Activated CD4-positive, alpha-beta T cell treated with anti-CD3 and anti-CD28 coated beads, Interleukin-2, amount 10 ng/mL, durations not matched to agents 24 days and 14 days (primary cell): ENCODE results near the gene ADAMTSL2. TPM values are rescaled to one million over a fixed set of nuclear protein-coding genes. Genes with fewer than 3 reads are reported as not detected.

Experiments used
- DNase-seq: peaks from one replicate; pipeline ENCODE4 v3.0.0; 2022
- H3K27ac Mint-ChIP-seq: one replicate; pipeline ENCODE4 v1.8.0; 2022; ENCODE audit warnings: mild to moderate bottlenecking, mixed read lengths
- H3K27me3 Mint-ChIP-seq: one replicate; pipeline ENCODE4 v1.8.0; 2022; ENCODE audit warnings: mixed read lengths
- H3K36me3 Mint-ChIP-seq: one replicate; pipeline ENCODE4 v1.8.0; 2022; ENCODE audit warnings: low read depth, mild to moderate bottlenecking, mixed read lengths
- H3K4me1 Mint-ChIP-seq: one replicate; pipeline ENCODE4 v1.8.0; 2021; ENCODE audit warnings: mixed read lengths
- H3K4me3 Mint-ChIP-seq: one replicate; pipeline ENCODE4 v1.8.0; 2022; ENCODE audit warnings: mild to moderate bottlenecking, moderate library complexity, mixed read lengths
- H3K9me3 Mint-ChIP-seq: one replicate; pipeline ENCODE4 v1.8.0; 2021; ENCODE audit warnings: mixed read lengths
- intact Hi-C: fragments of 100-400 bp; cut with micrococcal nuclease; formaldehyde crosslinking; loops from one replicate; pipeline ENCODE4 v1.15.1; 2023
- total RNA-seq: library from RNA; stranded (reverse); gene quantifications from 2 replicates; pipeline ENCODE4 v1.2.3, GENCODE V29; 2022

Gene ADAMTSL2
- total RNA-seq, 1 donor from 2014 or later = not detected

DNA sequence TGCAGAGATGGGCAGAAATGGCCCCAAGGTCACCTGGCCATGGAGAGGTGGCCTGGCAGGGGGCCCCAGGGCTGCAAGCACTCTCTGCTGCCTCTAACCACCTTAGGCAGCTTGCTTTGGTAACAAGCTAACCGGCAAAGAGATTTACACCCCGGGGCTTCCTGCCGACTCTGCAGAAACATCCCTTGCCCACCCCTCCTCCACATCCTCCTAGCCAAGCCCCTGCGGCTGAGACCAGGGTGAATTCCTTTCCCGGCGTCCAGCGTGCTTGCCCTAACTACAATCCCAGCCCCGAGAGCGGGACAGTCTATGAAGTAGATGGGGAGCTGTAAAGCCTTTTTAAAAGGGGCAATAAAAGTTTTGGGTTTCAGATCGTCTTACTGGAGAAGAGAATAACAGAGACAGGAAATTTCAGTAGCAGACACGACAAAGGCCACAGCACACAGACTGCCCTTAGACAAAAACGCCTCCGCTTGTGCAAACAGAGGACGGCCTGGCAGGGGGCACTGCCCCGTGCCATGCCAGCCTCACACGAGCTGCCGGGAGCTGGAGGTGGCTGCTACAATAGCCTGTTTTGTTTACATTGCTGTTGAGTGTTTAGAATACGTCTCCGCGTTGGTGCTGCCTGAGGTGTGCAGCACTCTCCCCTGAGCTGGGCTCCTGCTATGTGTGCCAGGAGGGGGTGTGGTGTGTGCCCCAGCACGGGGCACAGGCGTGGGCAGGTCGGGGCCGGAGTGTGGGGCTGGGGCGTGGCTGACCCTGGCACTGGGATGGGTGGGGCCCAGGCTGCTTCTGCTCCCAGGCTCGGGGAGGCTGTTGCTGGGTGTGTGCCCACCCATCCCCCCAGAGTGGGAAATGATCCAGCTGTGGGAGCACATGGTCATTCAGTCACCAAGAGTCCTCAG, 25.1 kb upstream of the ADAMTSL2 start:
- H3K27ac Mint-ChIP-seq = no peak overlapping the region
- H3K4me1 Mint-ChIP-seq = peaks cover 6% of the 10 kb centered on the region
- no peaks in the 10 kb centered on the region for H3K9me3 Mint-ChIP-seq
- no peaks in the 10 kb centered on the region for H3K27me3 Mint-ChIP-seq
- DNase-seq = peak; percentile 64
- intact Hi-C loops = no loop called here
- no peaks in the 10 kb centered on the region for H3K36me3 Mint-ChIP-seq
- H3K4me3 Mint-ChIP-seq = peak overlapping the region; percentile 59

DNA sequence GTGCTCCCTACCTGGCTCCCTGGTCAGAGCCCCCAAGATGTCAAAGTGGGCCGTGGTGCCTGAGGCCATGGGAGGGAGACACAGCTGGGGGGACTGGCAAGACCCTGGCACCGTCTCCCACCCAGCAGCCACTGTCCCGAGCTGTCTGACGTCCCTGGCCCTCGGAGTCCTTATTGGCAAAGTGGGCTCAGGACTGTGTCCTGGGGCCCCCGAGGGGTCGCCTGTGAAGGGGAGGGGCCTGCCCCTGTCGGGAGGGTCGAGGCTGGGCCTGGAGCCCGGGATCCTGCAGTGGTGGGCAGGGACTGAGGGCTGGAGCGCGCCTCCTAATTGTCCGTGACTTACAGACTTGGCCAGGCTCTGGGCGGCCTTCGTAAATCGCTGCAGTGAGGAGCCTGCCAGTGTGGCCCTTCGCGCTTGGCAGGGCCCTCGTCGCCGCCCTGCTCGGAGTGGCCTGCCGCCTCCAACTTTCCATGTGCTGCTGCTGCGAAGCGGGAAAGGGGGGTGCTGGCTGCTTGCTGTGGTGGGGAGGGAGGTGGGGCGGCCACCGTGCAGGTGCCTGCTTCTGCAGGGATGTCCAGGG, 23.5 kb upstream of the ADAMTSL2 start:
- Mint-ChIP-seq H3K27ac (no peak overlapping the region), H3K36me3 (no peaks in the 10 kb centered on the region), H3K9me3 (no peaks in the 10 kb centered on the region), H3K4me1 (peaks cover 6% of the 10 kb centered on the region), H3K4me3 (no peak overlapping the region), H3K27me3 (no peaks in the 10 kb centered on the region)
- intact Hi-C loops = no loop called here
- no peak for DNase-seq

DNA sequence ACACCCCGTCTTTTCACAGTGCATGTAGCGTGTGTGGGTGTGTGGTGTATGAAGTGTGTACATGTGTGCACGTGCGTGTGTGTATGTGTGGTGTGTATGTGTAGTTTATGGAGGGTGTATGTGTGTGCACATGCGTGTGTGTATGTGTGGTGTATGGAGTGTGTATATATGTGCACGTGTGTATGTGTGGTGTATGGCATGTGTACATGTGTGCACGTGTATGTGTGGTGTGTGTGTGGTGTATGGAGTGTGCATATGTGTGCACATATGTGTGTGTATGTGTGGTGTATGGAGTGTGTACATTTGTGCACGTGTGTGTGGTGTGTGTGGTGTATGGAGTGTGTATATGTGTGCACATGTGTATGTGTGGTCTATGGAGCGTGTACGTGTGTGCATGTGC, 22.9 kb upstream of the ADAMTSL2 start:
- H3K4me1 Mint-ChIP-seq = peaks cover 6% of the 10 kb centered on the region
- no peaks in the 10 kb centered on the region for H3K36me3 Mint-ChIP-seq

DNA sequence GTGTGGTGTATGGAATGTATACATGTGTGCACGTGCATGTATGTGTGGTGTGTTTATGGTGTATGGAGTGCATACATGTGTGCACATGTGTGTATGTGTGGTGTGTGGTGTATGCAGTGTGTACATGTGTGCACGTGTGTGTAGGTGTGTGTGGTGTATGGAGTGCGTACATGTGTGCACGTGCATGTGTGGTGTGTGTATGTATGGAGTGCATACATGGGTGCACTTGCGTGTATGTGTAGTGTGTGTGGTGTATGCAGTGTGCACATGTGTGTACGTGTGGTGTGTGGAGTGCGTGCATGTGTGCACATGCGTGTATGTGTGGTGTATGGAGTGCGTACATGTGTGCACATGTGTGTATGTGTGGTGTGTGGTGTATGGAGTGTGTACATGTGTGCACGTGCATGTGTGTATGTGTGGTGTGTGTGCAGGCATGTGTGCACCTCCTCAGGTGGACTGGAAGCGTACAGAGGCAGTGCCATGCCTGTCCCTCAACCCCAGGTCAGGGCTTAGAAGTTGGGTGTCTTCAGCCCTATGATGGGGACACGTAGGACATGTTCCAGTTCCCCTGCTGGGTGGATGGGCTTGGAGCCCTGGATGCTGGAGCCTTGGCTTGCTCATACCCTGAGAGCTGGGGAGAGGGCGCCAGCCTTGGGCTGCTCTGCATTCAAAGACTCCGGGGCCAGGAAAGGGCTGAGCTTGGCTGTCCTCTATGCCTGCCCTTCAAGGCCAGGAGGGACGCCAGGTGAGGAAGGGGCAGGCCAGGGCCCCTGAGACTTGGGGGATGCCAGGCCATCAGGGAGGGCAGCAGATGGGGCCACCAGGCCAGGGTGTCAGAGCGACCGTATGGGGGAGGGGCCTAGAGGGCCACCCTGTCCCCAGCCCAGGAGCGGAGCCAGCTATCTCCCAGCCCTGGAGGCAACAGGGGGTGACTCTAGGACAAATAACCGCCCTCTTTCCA, 22.0 kb upstream of the ADAMTSL2 start:
- Mint-ChIP-seq H3K36me3 (no peaks in the 10 kb centered on the region), H3K4me3 (no peak overlapping the region), H3K27me3 (no peaks in the 10 kb centered on the region), H3K4me1 (peaks cover 6% of the 10 kb centered on the region), H3K9me3 (no peaks in the 10 kb centered on the region), H3K27ac (no peak overlapping the region)
- intact Hi-C loops = no loop called here
- DNase-seq = no peak

More for the DNA sequence above, 22.9 kb upstream of the ADAMTSL2 start:
- H3K4me3 Mint-ChIP-seq = no peak overlapping the region
- no peaks in the 10 kb centered on the region for H3K9me3 Mint-ChIP-seq
- no peaks in the 10 kb centered on the region for H3K27me3 Mint-ChIP-seq
- no peak for DNase-seq
- intact Hi-C loops = no loop called here
- H3K27ac Mint-ChIP-seq = no peak overlapping the region

DNA sequence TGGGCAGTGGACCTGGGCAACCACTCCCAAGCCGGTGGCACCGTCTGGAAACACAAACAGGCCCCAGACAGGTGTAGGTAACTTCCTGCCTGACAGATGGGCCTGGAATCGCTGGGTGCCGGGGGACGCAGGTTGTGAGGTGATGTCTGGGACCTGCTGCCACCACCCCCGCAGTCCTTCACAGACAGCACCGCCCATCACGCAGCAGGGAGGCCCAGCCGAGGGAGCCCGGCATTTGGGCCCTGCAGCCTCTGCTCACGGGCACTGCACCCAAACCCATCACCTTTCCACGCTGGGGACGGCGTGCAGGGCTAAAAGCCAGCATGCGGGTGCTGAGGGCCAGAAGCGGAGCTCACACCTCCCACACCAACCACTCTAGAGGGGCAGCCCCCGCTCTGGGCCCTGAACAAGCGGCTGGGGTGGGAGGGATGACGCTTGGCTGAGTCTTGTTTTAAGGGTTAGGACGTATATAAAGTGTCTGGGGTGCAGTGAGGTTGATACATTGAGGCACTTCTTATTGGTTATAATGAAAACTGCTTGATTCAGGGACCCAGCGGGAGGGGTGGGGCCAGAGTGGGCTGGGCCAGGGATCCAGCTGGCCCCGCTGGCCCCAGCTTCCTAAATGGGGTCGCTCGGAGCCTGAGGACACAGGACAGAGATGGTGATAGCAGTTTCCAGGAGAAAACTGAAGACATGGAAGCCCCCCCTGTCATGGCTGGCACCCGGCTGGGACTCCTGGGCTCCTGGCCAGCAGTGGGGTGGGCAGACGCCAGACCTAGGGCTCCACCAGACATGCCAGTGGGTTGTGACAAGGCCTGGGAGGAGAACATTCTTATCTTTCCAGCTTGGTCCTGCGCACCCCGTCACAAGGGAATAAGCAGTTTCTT, 21.0 kb upstream of the ADAMTSL2 start:
- H3K9me3 Mint-ChIP-seq = no peaks in the 10 kb centered on the region
- no peak overlapping the region for H3K4me3 Mint-ChIP-seq
- no peak for DNase-seq
- intact Hi-C loops = no loop called here
- H3K27me3 Mint-ChIP-seq = no peaks in the 10 kb centered on the region
- no peak overlapping the region for H3K27ac Mint-ChIP-seq
- no peaks in the 10 kb centered on the region for H3K36me3 Mint-ChIP-seq
- H3K4me1 Mint-ChIP-seq = peaks cover 6% of the 10 kb centered on the region

DNA sequence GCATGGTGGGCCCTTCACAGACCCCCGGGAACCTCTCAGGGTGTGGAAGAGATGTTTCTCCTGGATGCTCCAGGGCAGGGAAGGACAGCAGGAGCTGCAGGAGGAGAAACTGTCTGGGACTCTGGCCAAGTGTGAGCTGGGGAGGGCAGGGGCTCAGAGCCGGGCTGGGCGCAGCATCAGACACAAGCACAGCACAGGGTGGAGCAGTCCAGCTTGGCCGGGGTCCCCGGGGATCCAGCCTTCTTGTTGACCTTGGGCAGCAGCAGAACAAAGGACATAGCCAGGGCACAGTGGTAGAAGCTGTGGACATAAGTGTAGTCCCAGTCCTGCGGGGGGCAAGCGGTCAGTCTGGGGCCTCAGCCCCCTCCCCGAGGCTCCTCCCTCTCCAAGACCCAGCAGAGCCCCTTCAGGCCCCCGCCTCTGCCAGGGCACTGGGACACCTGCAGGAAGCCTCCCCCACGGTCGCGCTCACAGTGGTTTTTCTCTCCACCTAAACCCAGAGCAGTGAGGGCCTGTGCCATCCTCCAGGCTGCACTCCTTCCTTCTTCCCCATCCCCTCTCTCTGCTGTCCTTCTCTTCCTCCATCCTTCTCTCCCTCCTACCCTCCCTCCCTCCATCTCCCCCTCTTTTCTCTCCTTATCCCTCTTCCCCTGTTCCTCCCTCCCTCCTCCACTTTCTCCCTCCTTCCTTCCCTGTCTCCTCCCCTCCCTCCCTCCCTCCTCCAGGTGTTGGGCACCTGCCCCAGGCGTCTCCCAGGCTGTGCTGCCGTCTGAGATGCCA, 19.9 kb upstream of the ADAMTSL2 start:
- DNase-seq = no peak
- Mint-ChIP-seq H3K27me3 (no peaks in the 10 kb centered on the region), H3K9me3 (no peaks in the 10 kb centered on the region), H3K36me3 (no peaks in the 10 kb centered on the region), H3K27ac (no peak overlapping the region), H3K4me1 (peaks cover under 1% of the 10 kb centered on the region), H3K4me3 (no peak overlapping the region)
- intact Hi-C loops = no loop called here

DNA sequence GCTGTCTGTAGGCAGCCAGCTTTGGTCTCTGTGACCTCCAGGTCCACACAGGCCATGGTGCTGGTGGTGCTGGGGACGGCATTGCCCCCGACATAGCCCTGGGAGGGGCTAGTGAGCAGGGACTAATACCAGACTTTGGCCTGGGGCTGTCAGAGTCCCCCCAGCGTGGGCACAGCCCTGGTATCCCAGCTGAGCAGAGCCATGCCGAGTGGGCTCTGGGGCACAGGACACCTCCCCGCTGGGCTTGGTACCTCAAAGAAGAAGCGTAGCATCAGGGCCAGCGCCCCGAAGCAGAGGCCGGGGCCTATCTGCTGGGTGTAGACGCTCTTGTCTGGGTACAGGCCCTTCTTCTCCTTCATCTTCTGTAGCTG, 19.3 kb upstream of the ADAMTSL2 start:
- DNase-seq = no peak
- no peaks in the 10 kb centered on the region for H3K9me3 Mint-ChIP-seq
- intact Hi-C loops = no loop called here
- H3K27me3 Mint-ChIP-seq = no peaks in the 10 kb centered on the region
- no peaks in the 10 kb centered on the region for H3K4me1 Mint-ChIP-seq
- no peak overlapping the region for H3K27ac Mint-ChIP-seq
- H3K4me3 Mint-ChIP-seq = no peak overlapping the region
- H3K36me3 Mint-ChIP-seq = no peaks in the 10 kb centered on the region

DNA sequence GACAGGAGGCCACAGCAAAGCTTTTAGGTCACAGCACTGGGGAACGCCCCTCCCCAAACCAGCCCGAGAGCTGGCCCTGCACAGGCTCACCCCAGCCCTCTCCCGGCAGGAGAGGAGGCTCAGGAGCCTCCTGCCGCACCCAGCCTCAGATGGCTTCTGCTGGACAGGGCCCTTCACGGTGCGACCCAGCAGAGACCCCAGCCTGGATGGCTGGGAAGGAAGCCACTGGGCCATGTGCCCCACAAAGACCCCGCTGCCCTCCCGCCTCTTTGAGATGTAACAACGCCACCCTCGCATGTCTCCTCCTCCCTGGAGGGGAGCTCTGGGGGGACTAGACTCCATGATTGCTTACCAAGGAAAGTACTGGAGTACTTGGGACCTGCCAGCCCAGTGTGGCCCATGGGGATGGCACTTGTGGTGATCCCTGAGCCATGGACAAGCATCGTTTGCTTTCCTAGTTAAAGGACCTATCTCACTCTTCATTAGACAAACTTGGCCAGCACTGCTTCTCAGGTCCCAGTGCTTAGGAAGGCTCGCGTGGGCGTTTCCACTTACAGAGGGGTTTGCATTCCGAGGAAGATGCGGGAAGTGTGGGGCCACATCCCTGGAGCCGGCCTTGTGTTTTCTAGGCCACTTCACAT, 18.8 kb upstream of the ADAMTSL2 start:
- no peak overlapping the region for H3K4me3 Mint-ChIP-seq
- DNase-seq = no peak
- H3K4me1 Mint-ChIP-seq = no peaks in the 10 kb centered on the region
- H3K27ac Mint-ChIP-seq = no peak overlapping the region
- H3K36me3 Mint-ChIP-seq = no peaks in the 10 kb centered on the region
- intact Hi-C loops = no loop called here
- H3K27me3 Mint-ChIP-seq = no peaks in the 10 kb centered on the region
- H3K9me3 Mint-ChIP-seq = no peaks in the 10 kb centered on the region

DNA sequence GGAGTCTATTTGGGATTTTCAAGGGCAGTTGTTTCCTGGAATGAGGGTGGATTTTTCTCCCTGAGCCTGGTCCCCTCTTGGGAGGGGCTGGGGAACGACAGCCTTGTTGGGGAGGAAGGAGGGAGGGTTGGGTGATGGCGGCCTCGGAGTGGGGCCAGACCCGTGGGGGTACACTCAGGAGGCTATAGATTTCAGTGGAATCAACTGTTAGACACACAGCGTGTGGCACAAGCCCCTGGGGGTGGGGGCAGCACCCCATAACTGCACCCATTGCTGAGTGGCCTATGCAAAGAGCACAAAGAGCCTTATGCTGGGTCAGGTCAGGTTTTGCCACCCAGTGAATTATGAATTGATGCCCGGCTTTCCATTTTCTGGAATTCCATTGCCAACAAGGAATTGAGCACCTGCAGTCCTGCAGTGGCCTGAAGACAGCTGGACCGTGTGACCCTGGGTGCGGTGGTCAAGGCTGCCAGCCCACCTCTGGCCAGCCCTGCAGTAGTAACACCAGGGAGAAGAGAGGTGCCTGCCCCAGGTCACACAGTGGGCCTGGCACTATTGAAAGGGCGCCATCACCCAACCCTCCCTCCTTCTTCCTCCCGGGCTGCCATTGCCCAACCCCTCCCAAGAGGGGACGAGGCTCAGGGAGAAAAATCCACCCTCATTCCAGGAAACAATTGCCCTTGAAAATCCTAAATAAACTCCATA, 18.1 kb upstream of the ADAMTSL2 start:
- H3K27ac Mint-ChIP-seq = no peak overlapping the region

DNA sequence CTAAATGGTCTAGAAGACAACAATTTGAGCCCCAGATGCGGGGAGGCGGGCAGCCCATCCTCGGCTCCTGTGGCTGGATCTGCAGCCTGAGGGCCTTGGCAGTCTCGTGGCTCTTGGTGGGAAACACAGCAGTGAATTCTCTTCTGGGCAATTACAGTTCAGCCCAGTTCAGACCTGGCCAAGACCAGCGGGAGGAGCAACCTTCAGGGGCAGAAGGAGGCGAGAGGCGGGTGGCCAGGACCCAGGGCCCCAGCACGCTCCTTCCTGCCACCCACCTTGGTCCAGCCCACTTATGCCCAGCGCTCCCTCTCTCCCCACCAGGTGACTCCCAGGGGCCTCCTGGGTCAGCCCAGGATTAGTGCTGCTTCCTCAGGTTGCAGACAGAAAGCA, 17.5 kb upstream of the ADAMTSL2 start:
- Mint-ChIP-seq H3K4me1 (no peaks in the 10 kb centered on the region), H3K4me3 (no peak overlapping the region), H3K27me3 (no peaks in the 10 kb centered on the region), H3K27ac (no peak overlapping the region), H3K9me3 (no peaks in the 10 kb centered on the region), H3K36me3 (no peaks in the 10 kb centered on the region)
- no peak for DNase-seq
- intact Hi-C loops = no loop called here

More for the DNA sequence above, 18.1 kb upstream of the ADAMTSL2 start:
- no peak for DNase-seq
- intact Hi-C loops = no loop called here
- Mint-ChIP-seq H3K27me3 (no peaks in the 10 kb centered on the region), H3K9me3 (no peaks in the 10 kb centered on the region), H3K4me1 (no peaks in the 10 kb centered on the region), H3K36me3 (no peaks in the 10 kb centered on the region), H3K4me3 (no peak overlapping the region)

DNA sequence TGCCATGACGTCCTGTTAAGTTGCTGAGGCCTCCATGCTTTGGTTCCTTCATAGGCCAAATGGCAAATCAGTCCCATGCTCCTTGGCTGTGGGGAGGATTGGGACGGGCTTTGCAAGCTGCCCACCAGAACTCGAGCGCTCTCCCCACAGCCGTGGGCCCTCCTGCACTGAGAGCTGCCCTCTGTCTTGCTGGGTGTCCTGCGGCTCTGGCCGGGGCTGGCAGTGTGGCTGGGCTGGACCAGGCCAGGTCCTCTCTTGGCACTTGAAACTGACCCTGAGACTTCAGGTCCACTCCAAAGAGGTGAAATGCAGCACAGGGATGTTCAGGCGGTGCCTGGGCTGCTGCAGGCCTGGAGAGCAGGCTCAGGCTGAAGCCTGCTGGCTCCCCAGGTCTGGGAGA, 16.8 kb upstream of the ADAMTSL2 start:
- Mint-ChIP-seq H3K4me3 (no peak overlapping the region), H3K4me1 (no peaks in the 10 kb centered on the region), H3K27me3 (no peaks in the 10 kb centered on the region), H3K36me3 (no peaks in the 10 kb centered on the region), H3K27ac (no peak overlapping the region), H3K9me3 (no peaks in the 10 kb centered on the region)
- intact Hi-C loops = no loop called here
- no peak for DNase-seq

DNA sequence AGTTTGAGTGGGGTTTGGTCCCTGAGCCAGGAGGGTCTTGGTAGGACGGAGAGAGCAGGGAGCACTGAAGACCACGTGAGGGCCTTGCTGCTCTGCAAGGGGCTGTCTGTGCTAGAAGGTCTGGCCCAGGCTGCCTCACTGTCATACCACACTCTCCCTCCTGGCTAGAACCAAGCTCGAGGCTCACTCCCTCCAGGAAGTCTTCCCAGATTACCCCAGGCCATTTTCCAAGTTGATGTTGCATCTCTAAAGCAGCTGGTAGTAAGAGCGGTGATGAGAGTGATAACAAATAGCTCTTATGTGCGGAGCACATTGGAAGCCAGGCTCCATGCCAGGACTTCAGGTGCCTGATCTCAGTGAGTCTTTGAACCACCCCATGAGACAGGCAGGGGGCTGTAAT, 16.3 kb upstream of the ADAMTSL2 start:
- Mint-ChIP-seq H3K27ac (no peak overlapping the region), H3K27me3 (no peaks in the 10 kb centered on the region), H3K9me3 (no peaks in the 10 kb centered on the region), H3K4me3 (no peak overlapping the region), H3K4me1 (no peaks in the 10 kb centered on the region), H3K36me3 (no peaks in the 10 kb centered on the region)
- DNase-seq = no peak
- intact Hi-C loops = no loop called here
